GM10266 (cell line): ENCODE measurements around the gene SLC47A1.
"Not testable (repeated sequence)": the region's sequence is repeated elsewhere in the genome, so short reads cannot be mapped to it uniquely, and the experiment has no call there.

Experiments
- DNase-seq: peaks from one replicate; pipeline ENCODE4 v3.0.0; 2012; ENCODE audit errors: extremely low spot score
- CTCF ChIP-seq: IDR thresholded peaks from 2 replicates; pipeline ENCODE4 v1.5.1; 2012; ENCODE audit warnings: mild to moderate bottlenecking, low read depth; ENCODE audit not compliant: control insufficient read depth, insufficient read depth; ENCODE audit errors: missing control alignments

SLC47A1 gene

DNA sequence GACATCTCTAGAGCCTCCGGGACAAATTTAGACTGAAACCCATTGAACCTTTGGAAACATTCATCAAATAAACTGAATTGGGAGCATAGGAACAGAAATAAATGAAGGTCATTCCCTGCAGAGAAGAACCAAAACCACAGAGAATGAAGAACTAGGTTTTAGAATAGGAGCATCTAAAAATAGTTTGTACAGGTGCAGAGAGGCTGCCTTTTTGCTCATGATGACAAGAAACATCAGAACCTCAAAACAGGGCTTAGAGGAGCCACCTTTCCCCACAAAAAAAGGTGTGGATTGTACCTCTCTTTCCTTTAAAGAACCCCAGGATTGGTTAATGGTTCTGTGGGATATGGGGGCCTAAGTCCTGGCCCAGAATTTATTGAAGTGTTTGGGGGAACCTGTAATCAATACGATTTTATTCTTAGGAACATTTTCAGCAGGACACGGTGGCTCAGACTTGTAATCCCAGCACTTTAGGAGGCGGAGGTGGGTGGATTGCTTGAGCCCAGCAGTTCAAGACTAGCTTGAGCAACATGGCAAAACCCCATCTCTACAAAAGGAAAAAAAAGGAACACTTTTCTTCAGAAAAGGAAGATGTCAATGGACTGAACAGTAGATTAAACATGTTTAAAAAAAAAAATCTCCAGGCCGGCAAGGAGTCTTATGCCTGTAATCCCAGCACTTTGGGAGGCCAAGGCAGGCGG, 37.7 kb upstream of the SLC47A1 start:
- DNase-seq, result no peak
- no peak for TF ChIP-seq CTCF

- DNase-seq, result no peak
- TF ChIP-seq CTCF, result no peak
These were observed 36.0 kb upstream of the SLC47A1 start for GRCh38 chr17:19497624-19498023.

GRCh38 chr17:19501219-19501618, 32.4 kb upstream of the SLC47A1 start:
- TF ChIP-seq CTCF, result no peak

GRCh38 chr17:19502517-19502916, 31.1 kb upstream of the SLC47A1 start:
- no peak for TF ChIP-seq CTCF
- no peak for DNase-seq

More at GRCh38 chr17:19501219-19501618, 32.4 kb upstream of the SLC47A1 start:
- no peak for DNase-seq

- not testable (repeated sequence) for DNase-seq
These were observed 28.1 kb upstream of the SLC47A1 start for GRCh38 chr17:19505561-19505960.

DNA sequence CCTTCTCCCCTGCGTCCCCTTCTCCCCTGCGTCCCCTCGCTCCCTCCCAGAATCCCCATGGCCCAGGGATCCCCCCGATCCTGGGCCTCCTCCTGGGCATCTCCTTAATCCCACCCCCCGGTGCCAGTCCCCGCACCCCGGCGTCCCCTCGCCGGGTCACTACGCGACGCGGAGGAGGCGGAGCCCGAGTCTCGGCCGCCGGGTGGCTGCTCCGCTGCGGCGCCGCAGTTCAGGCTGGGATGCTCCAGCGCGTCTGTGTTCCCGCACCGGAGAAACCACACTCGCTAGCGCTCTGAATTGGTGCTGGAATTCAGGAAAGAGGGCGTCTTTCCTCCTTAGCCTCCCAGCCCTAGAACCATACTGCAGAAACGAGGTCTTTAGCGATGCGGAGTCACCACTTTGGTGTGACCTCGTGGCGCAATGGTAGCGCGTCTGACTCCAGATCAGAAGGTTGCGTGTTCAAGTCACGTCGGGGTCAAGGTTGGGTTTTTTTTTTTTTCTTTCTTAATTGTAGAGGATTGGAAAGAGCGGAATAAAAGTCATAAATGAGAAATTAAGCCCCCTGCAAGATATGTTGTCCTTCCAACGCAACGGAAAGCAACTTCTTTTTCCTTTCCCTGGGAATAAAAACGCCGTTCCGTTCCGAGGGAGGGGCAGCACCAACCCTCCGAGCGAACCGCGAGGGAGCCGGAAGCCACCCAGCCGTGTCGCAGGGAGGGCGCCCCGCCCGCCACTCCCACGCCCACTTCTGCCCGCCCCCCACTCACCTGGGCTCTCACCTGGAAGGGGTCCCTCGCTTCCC, 25.7 kb upstream of the SLC47A1 start:
- no peak for TF ChIP-seq CTCF
- peak; percentile 86 for DNase-seq

- no peak for TF ChIP-seq CTCF
- no peak for DNase-seq
These were observed 25.1 kb upstream of the SLC47A1 start for GRCh38 chr17:19508577-19508867.

DNA sequence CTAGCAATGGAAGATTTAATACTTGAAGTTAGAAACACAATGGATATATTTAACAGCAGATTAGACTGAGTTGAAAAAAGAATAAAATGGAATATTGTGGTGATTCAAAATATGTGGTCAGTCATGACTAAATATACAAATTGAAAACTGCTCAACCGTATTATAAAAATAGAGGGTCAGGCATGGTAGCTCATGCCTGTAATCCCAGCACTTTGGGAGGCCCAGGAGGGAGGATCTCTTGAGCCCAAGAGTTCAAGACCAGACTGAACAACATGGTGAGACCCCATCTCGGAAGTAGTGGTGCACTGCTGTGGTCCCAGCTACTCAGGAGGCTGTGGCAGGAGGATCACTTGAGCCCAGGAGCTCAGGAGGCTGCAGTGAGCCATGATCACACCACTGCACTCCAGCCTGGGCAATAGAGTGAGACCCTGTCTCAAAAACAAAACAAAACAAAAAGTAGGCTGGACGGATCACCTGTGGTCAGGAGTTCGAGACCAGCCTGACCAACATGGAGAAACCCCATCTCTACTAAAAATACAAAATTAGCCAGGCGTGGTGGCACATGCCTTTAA, 24.3 kb upstream of the SLC47A1 start:
- DNase-seq, result not testable (repeated sequence)
